Stimulated activated CD4-positive, alpha-beta T cell treated with anti-CD3 and anti-CD28 coated beads, Interleukin-1b, Interleukin-23, amount 100 ng/mL, for 4 hours (primary cell): ENCODE data around the gene RTN4IP1.
"Not testable (repeated sequence)": the region's sequence is repeated elsewhere in the genome, so short reads cannot be mapped to it uniquely, and the experiment has no call there.

Source experiments
- DNase-seq, 2 donors: peaks; one replicate each; pipeline ENCODE4 v3.0.0-alpha.2; 2020; ENCODE audit warnings: low read depth in 2 of 2

Gene RTN4IP1

GRCh38 chr6:106586815-106587415 is 42.4 kb downstream of the RTN4IP1 start:
- DNase-seq: no peak

- DNase-seq: no peak
Measured at GRCh38 chr6:106581468-106581867, 47.8 kb downstream of the RTN4IP1 start.

GRCh38 chr6:106579281-106579680 is 50.0 kb downstream of the RTN4IP1 start:
- no peak for DNase-seq

- no peak for DNase-seq
Measured at GRCh38 chr6:106574741-106575458, 54.4 kb downstream of the RTN4IP1 start.

- DNase-seq: no peak
Measured at GRCh38 chr6:106572875-106573585, 56.3 kb downstream of the RTN4IP1 start.

- no peak for DNase-seq
Measured at GRCh38 chr6:106572436-106572835, 56.9 kb downstream of the RTN4IP1 start.

GRCh38 chr6:106569428-106569827 is 59.9 kb downstream of the RTN4IP1 start:
- no peak for DNase-seq

- no peak for DNase-seq
Measured at GRCh38 chr6:106568530-106568929, 60.8 kb downstream of the RTN4IP1 start.

GRCh38 chr6:106564476-106564875 is 64.8 kb downstream of the RTN4IP1 start:
- DNase-seq: no peak

- no peak for DNase-seq
Measured at GRCh38 chr6:106563614-106564013, 65.7 kb downstream of the RTN4IP1 start.

- no peak for DNase-seq
Measured at GRCh38 chr6:106561686-106562405, 67.5 kb downstream of the RTN4IP1 start.

GRCh38 chr6:106560996-106561685 is 68.2 kb downstream of the RTN4IP1 start:
- DNase-seq: no peak

- DNase-seq: not testable (repeated sequence)
Measured at GRCh38 chr6:106559659-106560058, 69.6 kb downstream of the RTN4IP1 start.

- DNase-seq: no peak
Measured at GRCh38 chr6:106558364-106558763, 70.9 kb downstream of the RTN4IP1 start.

- DNase-seq: no peak
Measured at GRCh38 chr6:106557837-106558236, 71.5 kb downstream of the RTN4IP1 start.

- no peak for DNase-seq
Measured at GRCh38 chr6:106556368-106556960, 72.8 kb downstream of the RTN4IP1 start.

- no peak for DNase-seq
Measured at GRCh38 chr6:106555767-106556166, 73.5 kb downstream of the RTN4IP1 start.

GRCh38 chr6:106553440-106553839 is 75.9 kb downstream of the RTN4IP1 start:
- no peak for DNase-seq

GRCh38 chr6:106551155-106551554 is 78.1 kb downstream of the RTN4IP1 start:
- no peak for DNase-seq

GRCh38 chr6:106549521-106549920 is 79.8 kb downstream of the RTN4IP1 start:
- DNase-seq: no peak

GRCh38 chr6:106548926-106549455 is 80.3 kb downstream of the RTN4IP1 start:
- DNase-seq: not testable (repeated sequence)
